WTC11 (cell line): Measurements from ENCODE around the gene FAM53A.

Experiments
- ATF2 ChIP-seq: sonication (generic); formaldehyde crosslinking; IDR thresholded peaks from 2 replicates; pipeline ENCODE4 v1.8.1; 2022; ENCODE audit warnings: low read depth, missing genetic modification reagents, borderline replicate concordance
- ATF3 ChIP-seq: sonication (generic); formaldehyde crosslinking; conservative IDR thresholded peaks from 2 replicates; pipeline ENCODE4 v1.8.1; 2022; ENCODE audit warnings: mild to moderate bottlenecking, missing genetic modification reagents
- CTCF ChIP-seq: fragments of 200-600 bp; IDR thresholded peaks from 2 replicates; pipeline ENCODE4 v1.8.0; 2022; ENCODE audit warnings: antibody characterized with exemption
- ERG ChIP-seq: fragments of 250-450 bp; sonication (Bioruptor Pico); IDR thresholded peaks from 2 replicates; pipeline ENCODE4 v1.8.0; 2021; ENCODE audit warnings: mild to moderate bottlenecking
- FOXP1 ChIP-seq: sonication (generic); formaldehyde crosslinking; IDR thresholded peaks from 2 replicates; pipeline ENCODE4 v1.8.0; 2022; ENCODE audit warnings: missing genetic modification reagents, mild to moderate bottlenecking, moderate library complexity, borderline replicate concordance
- GTF2I ChIP-seq: fragments of 250-450 bp; sonication (Bioruptor Pico); conservative IDR thresholded peaks from 2 replicates; pipeline ENCODE4 v1.4.0; 2021; ENCODE audit warnings: mild to moderate bottlenecking
- MAX ChIP-seq: sonication (generic); formaldehyde crosslinking; IDR thresholded peaks from 2 replicates; pipeline ENCODE4 v1.8.0; 2022; ENCODE audit warnings: mild to moderate bottlenecking, missing genetic modification reagents
- TEAD4 ChIP-seq: sonication (generic); formaldehyde crosslinking; IDR thresholded peaks from 2 replicates; pipeline ENCODE4 v1.8.0; 2022; ENCODE audit warnings: mild to moderate bottlenecking, missing genetic modification reagents
- TP53 ChIP-seq: sonication (generic); formaldehyde crosslinking; IDR thresholded peaks from 2 replicates; pipeline ENCODE4 v1.8.1; 2023; ENCODE audit warnings: mild to moderate bottlenecking, missing genetic modification reagents
- ZNF121 ChIP-seq: sonication (generic); formaldehyde crosslinking; IDR thresholded peaks from 2 replicates; pipeline ENCODE4 v1.8.0; 2023; ENCODE audit warnings: missing genetic modification reagents

GRCh38 chr4:1732911-1733310, 48.8 kb upstream of the FAM53A start:
- TF ChIP-seq ERG (CRISPR knock-in tag) (no peak), ZNF121 (CRISPR knock-in tag) (no peak), MAX (CRISPR knock-in tag) (no peak), CTCF (no peak), FOXP1 (CRISPR knock-in tag) (no peak), TEAD4 (CRISPR knock-in tag) (no peak), ATF3 (CRISPR knock-in tag) (no peak), TP53 (no peak), ATF2 (CRISPR knock-in tag) (no peak), GTF2I (CRISPR knock-in tag) (no peak)
